Measurements from ENCODE around the gene TSPAN5.

Gene TSPAN5

GRCh38 chr4:98646422-98646821, 12.0 kb downstream of the TSPAN5 start:
- no peak for TF ChIP-seq CTCF (IDR thresholded peaks at IDR 0.05; ENCODE audit: insufficient read depth, low read depth, low read length, missing control alignments)
- no peak overlapping the region for H3K4me3 ChIP-seq (ENCODE audit: low read depth, low read length)
- DNase-seq (ENCODE audit: low read depth), result no peak

- no peak overlapping the region for H3K4me3 ChIP-seq (ENCODE audit: low read depth, low read length)
- TF ChIP-seq CTCF (IDR thresholded peaks at IDR 0.05; ENCODE audit: insufficient read depth, low read depth, low read length, missing control alignments), result no peak
- DNase-seq (ENCODE audit: low read depth), result no peak
Observed at GRCh38 chr4:98645527-98645926, 12.9 kb downstream of the TSPAN5 start.

- TF ChIP-seq CTCF (IDR thresholded peaks at IDR 0.05; ENCODE audit: insufficient read depth, low read depth, low read length, missing control alignments), result no peak
- no peak overlapping the region for H3K4me3 ChIP-seq (ENCODE audit: low read depth, low read length)
- DNase-seq (ENCODE audit: low read depth), result no peak
Observed at GRCh38 chr4:98643755-98644154, 14.7 kb downstream of the TSPAN5 start.

- no peak for DNase-seq (ENCODE audit: low read depth)
- H3K4me3 ChIP-seq (ENCODE audit: low read depth, low read length), result no peak overlapping the region
- TF ChIP-seq CTCF (IDR thresholded peaks at IDR 0.05; ENCODE audit: insufficient read depth, low read depth, low read length, missing control alignments), result no peak
Observed at GRCh38 chr4:98642991-98643426, 15.4 kb downstream of the TSPAN5 start.

- no peak for DNase-seq (ENCODE audit: low read depth)
- TF ChIP-seq CTCF (IDR thresholded peaks at IDR 0.05; ENCODE audit: insufficient read depth, low read depth, low read length, missing control alignments), result no peak
- no peak overlapping the region for H3K4me3 ChIP-seq (ENCODE audit: low read depth, low read length)
Observed at GRCh38 chr4:98641906-98642668, 16.3 kb downstream of the TSPAN5 start.

GRCh38 chr4:98641376-98641775, 17.0 kb downstream of the TSPAN5 start:
- no peak for TF ChIP-seq CTCF (IDR thresholded peaks at IDR 0.05; ENCODE audit: insufficient read depth, low read depth, low read length, missing control alignments)
- H3K4me3 ChIP-seq (ENCODE audit: low read depth, low read length), result no peak overlapping the region
- no peak for DNase-seq (ENCODE audit: low read depth)

GRCh38 chr4:98639523-98639922, 18.9 kb downstream of the TSPAN5 start:
- peak; percentile 34 for DNase-seq (ENCODE audit: low read depth)
- TF ChIP-seq CTCF (IDR thresholded peaks at IDR 0.05; ENCODE audit: insufficient read depth, low read depth, low read length, missing control alignments), result no peak
- H3K4me3 ChIP-seq (ENCODE audit: low read depth, low read length), result no peak overlapping the region

Data from GM12865 (cell line).